A549 (cell line): ENCODE data around the gene RAMACL.

ENCODE experiments used
- CTCF ChIP-seq: fragments of >200 bp; sonication (Bioruptor Twin); formaldehyde crosslinking; IDR thresholded peaks from 3 replicates; pipeline ENCODE4 v1.5.1; 2016
- E2F6 ChIP-seq: IDR thresholded peaks from 2 replicates; pipeline ENCODE4 v1.6.1; 2012; ENCODE audit warnings: low read depth, borderline replicate concordance
- EP300 ChIP-seq, 2 experiments: fragments of >200 bp; sonication (Bioruptor Twin); formaldehyde crosslinking; IDR thresholded peaks; 2 replicates in 1 of 2; 3 replicates in 1 of 2; pipeline ENCODE4 v1.6.1; 2016 to 2017
- FOSL2 ChIP-seq, 2 experiments: fragments of 450-650 bp in 1 of 2; fragments of >200 bp in 1 of 2; sonication (Bioruptor Twin) in 1 of 2; formaldehyde crosslinking; IDR thresholded peaks; 2 replicates each; pipeline versions ENCODE4 v1.5.0 to v1.6.1; 2016 to 2020; ENCODE audit warnings: mild to moderate bottlenecking in 1 of 2, moderate library complexity in 1 of 2
- MAX ChIP-seq: IDR thresholded peaks from 2 replicates; pipeline ENCODE4 v1.6.1; 2012
- MAZ ChIP-seq: fragments of 150-350 bp; IDR thresholded peaks from 2 replicates; pipeline ENCODE4 v1.6.1; 2014; ENCODE audit warnings: antibody characterized with exemption, low read depth, low read length, borderline replicate concordance
- NR3C1 ChIP-seq: fragments of >200 bp; sonication (Bioruptor Twin); formaldehyde crosslinking; IDR thresholded peaks from 3 replicates; pipeline ENCODE4 v1.6.1; 2017
- POLR2A ChIP-seq: IDR thresholded peaks from 2 replicates; pipeline ENCODE4 v1.6.1; 2012; ENCODE audit warnings: mild to moderate bottlenecking, low read length

GRCh38 chr6:166610069-166610468, 23.6 kb upstream of the RAMACL start:
- TF ChIP-seq EP300 (IDR thresholded peaks at IDR 0.05), result no peak
- no peak for TF ChIP-seq MAZ
- TF ChIP-seq CTCF, result no peak
- no peak for TF ChIP-seq POLR2A
- TF ChIP-seq E2F6, result no peak
- TF ChIP-seq MAX, result no peak
- no peak for TF ChIP-seq NR3C1
- TF ChIP-seq FOSL2 (IDR thresholded peaks at IDR 0.05), result no peak
- TF ChIP-seq FOSL2 (CRISPR knock-in tag; IDR thresholded peaks at IDR 0.05), result no peak
